Breast epithelium (tissue), 4 donors: Measurements from ENCODE around the gene STK17A. TPM values are rescaled to one million over a fixed set of nuclear protein-coding genes. Genes with fewer than 3 reads are reported as not detected.

Experiments
- DNase-seq, 2 donors: peaks; one replicate each; pipeline ENCODE4 v3.0.0-alpha.2; 2019; ENCODE audit warnings: low spot score in 2 of 2
- H3K27ac ChIP-seq, 2 donors: fragments of 200-600 bp; sonication (generic) in 1 of 2; one replicate each; pipeline ENCODE4 v1.5.1; 2016 to 2019; ENCODE audit warnings: mild to moderate bottlenecking in 1 of 2
- H3K27me3 ChIP-seq, 2 donors: fragments of 200-600 bp; sonication (generic) in 1 of 2; one replicate each; pipeline versions ENCODE4 v1.5.1 to v1.6.0; 2017 to 2019; ENCODE audit warnings: control low read depth in 1 of 2, mild to moderate bottlenecking in 1 of 2
- H3K36me3 ChIP-seq: fragments of 200-600 bp; one replicate; pipeline ENCODE4 v1.5.1; 2019
- H3K4me1 ChIP-seq, 2 donors: fragments of 200-600 bp; sonication (generic); one replicate each; pipeline ENCODE4 v1.5.1; 2016 to 2019; ENCODE audit warnings: control low read depth in 1 of 2
- H3K4me3 ChIP-seq, 3 donors: fragments of 200-600 bp; sonication (generic); 1 replicate in 2 of 3; 2 replicates in 1 of 3; pipeline ENCODE4 v1.5.1; 2016 to 2019; ENCODE audit warnings: mild to moderate bottlenecking in 3 of 3, moderate library complexity in 2 of 3
- H3K9me3 ChIP-seq, 2 donors: fragments of 200-600 bp; sonication (generic) in 1 of 2; one replicate each; pipeline ENCODE4 v1.5.1; 2016 to 2019; ENCODE audit warnings: control low read depth in 1 of 2
- CTCF ChIP-seq, 3 donors: fragments of 450-650 bp; IDR thresholded peaks; one replicate each; pipeline ENCODE4 v1.5.1; 2016 to 2017; ENCODE audit warnings: antibody characterized with exemption in 3 of 3, mild to moderate bottlenecking in 3 of 3, moderate library complexity in 3 of 3
- POLR2A ChIP-seq: fragments of 450-650 bp; IDR thresholded peaks from one replicate; pipeline ENCODE4 v1.6.1; 2016; ENCODE audit warnings: antibody characterized with exemption, mild to moderate bottlenecking, moderate library complexity
- POLR2AphosphoS5 ChIP-seq, 3 donors: sonication (generic); formaldehyde crosslinking; IDR thresholded peaks; one replicate each; pipeline ENCODE4 v1.6.1; 2017; ENCODE audit warnings: antibody characterized with exemption in 3 of 3
- intact Hi-C: fragments of 100-400 bp; cut with DNase I; formaldehyde crosslinking; loops from one replicate; pipeline ENCODE4 v1.15.1; 2023; ENCODE audit warnings: low total_unique reads
- total RNA-seq, 3 donors: library from RNA; depleted of rRNA; stranded (reverse); fragments of >200 nt; gene quantifications; one replicate each; pipeline ENCODE4 v1.1.0, GENCODE V29; 2016

STK17A gene
- total RNA-seq, 3 donors from 2014 or later: 13.3 to 24.3 (median 24.1) TPM

- no peak overlapping the region for H3K4me3 ChIP-seq
- H3K4me1 ChIP-seq: no peaks in the 10 kb centered on the region
- no peak overlapping the region for H3K27ac ChIP-seq
- H3K27me3 ChIP-seq: no peaks in the 10 kb centered on the region
- TF ChIP-seq CTCF (IDR thresholded peaks at IDR 0.05) (no peak), POLR2A (no peak), POLR2AphosphoS5 (IDR thresholded peaks at IDR 0.05) (no peak)
- H3K36me3 ChIP-seq: no peaks in the 10 kb centered on the region
- H3K9me3 ChIP-seq: no peaks in the 10 kb centered on the region
- no peak for DNase-seq
- intact Hi-C loops: no loop called here
These were observed 91.9 kb downstream of the STK17A start for GRCh38 chr7:43674559-43675436.

Other genes starting within 250 kb of the STK17A start
- gene COA1, start 146.4 kb downstream of the STK17A start, total RNA-seq: 10 to 100 TPM; 39.0 to 94.3 (median 91.4) TPM
- 10 to 100 TPM; 56.9 to 80.6 (median 62.9) TPM for gene BLVRA, start 175.6 kb downstream of the STK17A start, total RNA-seq